HG03457 (cell line): ENCODE results near the gene PCF11.
"Not testable (repeated sequence)": the region's sequence is repeated elsewhere in the genome, so short reads cannot be mapped to it uniquely, and the experiment has no call there.

ENCODE experiments used
- ATAC-seq: cut with Tn5 transposase; IDR thresholded peaks from one replicate; pipeline ENCODE4 v1.9.1; 2021; ENCODE audit warnings: moderate number of reproducible peaks; ENCODE audit not compliant: unreplicated experiment

Gene PCF11

GRCh38 chr11:83192606-83193245 is 35.8 kb downstream of the PCF11 start:
- ATAC-seq: no peak

DNA sequence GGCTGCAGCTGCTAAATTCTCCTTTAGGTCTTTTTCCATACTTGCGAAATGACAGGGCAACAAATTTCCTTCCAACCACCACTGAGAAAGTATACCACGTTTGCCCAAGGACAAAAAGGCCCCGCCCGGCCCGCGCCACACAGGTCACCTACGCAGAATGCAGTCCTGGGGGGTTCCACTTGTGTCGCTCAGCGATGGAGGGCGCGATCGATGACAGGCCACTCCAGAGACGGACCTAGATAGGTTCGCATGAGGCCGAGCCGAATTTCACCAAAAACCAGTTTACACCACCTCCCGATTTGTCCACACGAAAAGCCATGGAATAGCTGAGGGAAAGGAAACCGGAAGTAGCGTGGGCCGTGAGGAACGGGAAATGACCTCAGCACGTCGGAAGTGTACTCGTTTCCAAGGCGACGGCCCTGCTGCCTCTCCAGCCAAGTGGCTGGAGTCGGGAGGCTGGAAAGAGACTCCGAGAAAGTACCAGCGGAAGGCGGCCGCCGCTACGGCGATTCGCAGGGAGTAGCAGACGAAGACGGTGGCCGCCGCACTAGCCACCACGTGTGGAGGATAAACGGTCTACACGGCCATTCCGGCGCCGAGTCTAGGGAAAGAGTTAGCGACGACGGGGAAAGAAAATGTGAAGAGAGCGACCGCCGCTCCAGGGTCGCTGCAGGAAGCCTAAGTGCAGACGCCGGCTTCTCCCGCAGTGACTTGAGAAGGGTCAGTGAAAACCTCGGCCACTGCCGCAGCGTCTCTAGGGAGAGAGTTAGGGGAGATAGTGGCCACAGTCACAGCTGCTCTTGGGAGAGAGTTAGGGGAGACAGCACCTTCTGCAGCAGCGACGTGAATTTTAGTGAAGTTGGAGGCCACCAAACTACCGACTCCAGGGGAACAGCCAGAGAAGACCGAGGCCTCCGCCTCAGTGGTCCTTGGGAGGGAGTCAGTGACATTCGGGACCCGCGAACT is 36.7 kb downstream of the PCF11 start, which contains the start of gene ANKRD42:
Gene ANKRD42, plus strand, starts transcription at position 398 of the 966 bp plus-strand sequence. CDS start 959 bp downstream, outside the sequence.
- peak; percentile 82 for ATAC-seq

DNA sequence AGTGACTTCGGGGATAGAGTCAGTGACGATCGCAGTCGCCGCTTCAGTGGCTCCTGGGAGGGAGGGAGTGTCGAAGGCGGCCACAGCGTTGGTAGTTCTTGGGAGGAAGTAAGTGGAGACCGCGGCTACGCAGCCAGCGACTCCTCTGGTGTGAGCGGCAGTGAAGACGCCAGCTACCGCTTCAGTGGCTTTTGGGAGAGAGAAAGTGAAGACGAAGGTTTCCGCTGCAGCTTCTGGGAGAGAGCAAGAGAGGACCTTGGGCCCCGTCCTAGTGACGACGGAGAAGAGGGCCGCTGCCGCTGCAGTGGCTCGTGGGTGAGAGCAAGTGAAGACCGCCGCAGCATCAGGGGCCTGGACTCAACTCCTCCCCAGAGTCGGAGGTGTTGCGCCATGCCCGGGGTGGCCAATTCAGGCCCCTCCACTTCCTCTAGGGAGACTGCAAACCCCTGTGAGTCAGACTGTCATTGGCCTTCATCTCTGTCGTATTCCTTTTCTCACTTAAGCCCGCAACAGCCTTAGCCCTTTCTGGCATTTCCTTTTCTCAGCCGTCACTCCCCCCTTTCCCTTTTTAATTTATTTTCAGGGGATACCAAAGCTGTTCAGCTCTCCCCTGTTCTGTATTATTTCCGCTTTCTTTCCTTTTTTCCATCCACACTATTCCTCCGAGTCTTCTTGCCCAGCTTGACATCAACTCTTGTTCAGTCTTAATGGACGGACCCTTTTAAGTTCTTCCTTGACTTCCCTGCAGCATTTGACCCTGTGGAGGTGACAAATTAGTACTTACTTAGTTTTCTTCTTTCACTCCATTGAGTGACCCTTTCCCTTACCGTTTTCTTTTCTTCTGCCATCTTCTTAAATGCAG is 37.6 kb downstream of the PCF11 start:
- ATAC-seq: peak; percentile 51

- ATAC-seq: no peak
Measured at GRCh38 chr11:83195143-83195466, 38.2 kb downstream of the PCF11 start.

- no peak for ATAC-seq
Measured at GRCh38 chr11:83195649-83196048, 38.7 kb downstream of the PCF11 start.

- no peak for ATAC-seq
Measured at GRCh38 chr11:83200035-83200434, 43.1 kb downstream of the PCF11 start.

- ATAC-seq: no peak
Measured at GRCh38 chr11:83205608-83206185, 48.8 kb downstream of the PCF11 start.

DNA sequence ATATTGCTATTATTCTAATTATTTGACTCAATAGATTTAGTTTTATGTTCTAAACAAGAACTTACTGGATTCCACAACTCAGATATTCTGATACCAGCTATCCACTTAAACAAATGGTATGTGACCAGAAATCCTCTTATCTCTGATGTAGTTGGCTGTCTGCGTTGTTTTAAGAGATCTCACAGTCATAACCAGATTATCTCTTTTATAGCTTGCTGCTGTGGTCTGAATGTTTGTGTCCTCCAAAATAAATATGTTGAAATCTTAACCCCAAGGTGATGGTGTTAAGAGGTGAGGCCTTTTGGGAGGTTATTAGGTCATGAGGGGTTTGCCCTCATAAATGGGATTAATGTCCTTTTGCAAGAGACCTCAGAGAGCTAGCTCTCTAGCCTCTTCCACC is 49.3 kb downstream of the PCF11 start:
- ATAC-seq: no peak

DNA sequence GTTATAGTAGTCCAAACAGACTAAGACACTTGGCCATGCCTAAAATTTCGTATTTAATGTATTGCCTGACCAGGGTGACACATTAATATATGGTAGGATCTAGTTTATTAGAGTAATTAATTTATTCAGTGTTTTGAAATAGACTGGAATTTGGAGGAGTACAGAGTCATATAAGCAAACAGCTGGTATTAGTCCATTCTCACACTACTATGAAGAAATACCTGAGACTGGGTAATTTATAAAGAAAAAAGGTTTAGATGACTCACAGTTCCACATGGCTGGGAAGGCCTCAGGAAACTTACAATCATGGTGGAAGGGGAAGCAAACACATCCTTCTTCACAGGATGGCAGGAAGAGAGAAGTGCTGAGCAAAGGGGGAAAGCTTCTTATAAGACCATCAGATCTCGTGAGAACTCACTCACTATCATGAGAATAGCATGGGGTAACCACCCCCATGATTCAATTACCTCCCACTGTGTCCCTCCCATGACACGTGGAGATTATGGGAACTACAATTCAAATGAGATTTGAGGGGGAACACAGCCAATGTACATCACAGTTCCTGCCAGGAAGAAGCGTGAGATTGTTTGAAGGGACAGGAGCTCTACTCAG is 49.9 kb downstream of the PCF11 start:
- ATAC-seq: not testable (repeated sequence)

GRCh38 chr11:83219095-83219494 is 62.2 kb downstream of the PCF11 start:
- ATAC-seq: no peak

DNA sequence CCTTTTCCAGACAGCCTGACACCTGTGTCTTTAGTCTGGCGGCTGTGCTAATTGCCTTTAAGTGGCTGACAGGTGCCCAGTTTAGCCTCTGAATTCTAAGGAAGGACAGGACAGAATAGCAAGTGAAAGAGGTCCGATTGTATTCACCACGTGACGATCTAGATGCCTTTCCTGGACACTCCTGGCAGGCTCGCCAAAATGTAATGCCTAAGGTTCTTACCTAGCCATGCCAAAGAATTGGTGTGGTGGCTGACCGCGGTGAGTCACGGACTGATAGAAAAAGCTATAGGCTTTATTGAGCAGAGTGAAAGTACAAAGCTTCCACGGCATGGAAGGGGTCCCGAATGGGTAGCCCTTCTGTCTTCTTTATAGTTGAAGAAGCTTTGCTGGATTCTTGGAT is 63.3 kb downstream of the PCF11 start:
- ATAC-seq: no peak

GRCh38 chr11:83221694-83222093 is 64.8 kb downstream of the PCF11 start:
- ATAC-seq: no peak

GRCh38 chr11:83222499-83222898 is 65.6 kb downstream of the PCF11 start:
- ATAC-seq: no peak

DNA sequence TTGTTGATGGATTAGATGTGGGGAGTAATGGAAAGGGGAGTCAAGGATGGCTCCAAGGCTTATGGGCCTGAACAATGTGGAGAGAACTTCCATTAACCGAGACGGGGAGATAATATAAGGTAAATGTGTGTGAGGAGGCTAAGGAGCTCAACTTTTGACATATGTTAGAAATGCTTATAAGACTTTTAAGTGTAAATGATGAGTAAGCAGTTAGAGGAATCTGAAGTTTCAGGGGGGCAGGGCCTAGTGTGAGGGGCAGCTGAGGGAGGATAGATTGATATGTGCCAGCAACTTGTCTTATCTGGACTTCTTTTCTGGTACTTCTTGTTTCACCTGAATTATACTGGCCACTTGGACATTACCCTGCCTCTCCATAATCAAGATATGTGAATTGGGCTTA is 66.5 kb downstream of the PCF11 start:
- no peak for ATAC-seq

GRCh38 chr11:83235825-83236224 is 78.9 kb downstream of the PCF11 start:
- no peak for ATAC-seq
